Heart left ventricle (tissue), 16 donors: Measurements from ENCODE around the gene CHTF18. TPM values are rescaled to one million over a fixed set of nuclear protein-coding genes. Genes with fewer than 3 reads are reported as not detected.

Experiments
- ATAC-seq, 4 donors: fragments of 200-7000 bp; cut with Tn5 transposase; one replicate each; pipeline ENCODE4 v1.9.1; 2020 to 2022; ENCODE audit warnings: moderate library complexity in 4 of 4, mild to moderate bottlenecking in 3 of 4, moderate number of reproducible peaks in 1 of 4
- DNase-seq, 5 donors: peaks; one replicate each; pipeline ENCODE4 v3.0.0-alpha.2; 2020
- H3K27ac ChIP-seq, 12 donors: fragments of 200-600 bp; sonication (generic) in 4 of 12; one replicate each; pipeline versions ENCODE4 v1.5.0 to v1.8.0; 2016 to 2022; ENCODE audit warnings: mild to moderate bottlenecking in 2 of 12
- H3K27me3 ChIP-seq, 9 donors: fragments of 200-600 bp; sonication (generic) in 2 of 9; one replicate each; pipeline versions ENCODE4 v1.5.1 to v1.8.0; 2016 to 2022; ENCODE audit warnings: mild to moderate bottlenecking in 3 of 9
- H3K36me3 ChIP-seq, 9 donors: fragments of 200-600 bp; sonication (generic) in 2 of 9; one replicate each; pipeline versions ENCODE4 v1.5.0 to v1.8.0; 2018 to 2022; ENCODE audit warnings: mild to moderate bottlenecking in 2 of 9
- H3K4me1 ChIP-seq, 12 donors: fragments of 200-600 bp; sonication (generic) in 4 of 12; one replicate each; pipeline versions ENCODE4 v1.5.0 to v1.8.0; 2016 to 2022; ENCODE audit warnings: mild to moderate bottlenecking in 3 of 12
- H3K4me3 ChIP-seq, 12 donors: fragments of 200-600 bp; sonication (generic) in 4 of 12; one replicate each; pipeline versions ENCODE4 v1.5.0 to v1.8.0; 2017 to 2022; ENCODE audit warnings: mild to moderate bottlenecking in 9 of 12, moderate library complexity in 4 of 12
- H3K9me3 ChIP-seq, 12 donors: fragments of 200-600 bp; sonication (generic) in 4 of 12; one replicate each; pipeline versions ENCODE4 v1.5.0 to v1.8.0; 2016 to 2022; ENCODE audit warnings: mild to moderate bottlenecking in 1 of 12
- POLR2A ChIP-seq, 2 donors: fragments of 450-650 bp; IDR thresholded peaks; one replicate each; pipeline ENCODE4 v1.6.1; 2017; ENCODE audit warnings: antibody characterized with exemption in 2 of 2, mild to moderate bottlenecking in 2 of 2, moderate library complexity in 2 of 2
- WGBS, 4 donors: extraction: QIAGEN DNeasy Blood & Tissue Kit in 2 of 4; methylation state at CpG; one replicate each; pipeline versions ENCODE4 v1.1.5 to v1.1.7; 2013 to 2018; 5-methylcytosine and 5-hydroxymethylcytosine counted together
- intact Hi-C, 10 donors: fragments of 100-400 bp; cut with DNase I; formaldehyde crosslinking; loops; one replicate each; pipeline versions ENCODE4 v1.11.1 to v1.14.2; 2022
- microRNA counts, 2 donors: library from miRNA; unstranded; fragments of <30 nt; microRNA quantifications; one replicate each; lab custom pipeline; 2016
- microRNA-seq, 4 donors: library from miRNA; unstranded; fragments of <30 nt; microRNA quantifications; one replicate each; pipeline versions ENCODE4 to v1.2.0, GENCODE V29; 2017 to 2020
- polyA plus RNA-seq, 2 donors: library from polyadenylated mRNA; stranded (reverse); fragments of 200-250 nt; gene quantifications; one replicate each; pipeline ENCODE4 v1.2.3, GENCODE V29; 2013
- total RNA-seq, 9 donors: library from RNA; depleted of rRNA in 2 of 9; stranded (reverse); fragments of >200 nt in 2 of 9; fragmentation: NEBNext Ultra II Directional in 3 of 9; extraction: Animal tissue kit (Norgen Biotek cat#: 25700) in 3 of 9; gene quantifications; one replicate each; pipeline versions ENCODE4 v1.1.0 to v1.2.4, GENCODE V29; 2016 to 2023
- TF ChIP-seq, protein P1 (sequence below), 12 donors: fragments of 200-600 bp; sonication (generic) in 4 of 12; IDR thresholded peaks; one replicate each; pipeline versions ENCODE4 v1.5.0 to v1.8.0; 2018 to 2022; ENCODE audit warnings: antibody characterized with exemption in 12 of 12, mild to moderate bottlenecking in 5 of 12
- donor health status: ischemic (EF 13 %, LVEDD 7.1; RV severe dilation, severe dysfunction).
- donor health status: healthy with polysubstance abuse.
- donor health status: DM: no; HTN: yes; CAD: no.
- donor health status: DM: no; HTN: no; CAD: no.
- donor health status: ischemic (EF 25% LVEDD 6.9; RV normal size, moderate dysfunction).
- donor health status: ischemic (EF 25% LVEDD 5.7; RV mildly dilated, moderate dysfunction).
- donor health status: healthy.
- donor health status: DM: yes; HTN: yes; CAD: no.
- donor health status: ischemic (EF 35%, LVEDD 5.7; RV mildly dilated, moderate dysfunction).
- donor health status: nonischemic (EF 11% LVEDD 7.7; RV severe dilation, severe dysfunction).
- donor health status: DM: yes; HTN: yes; CAD: no.
- donor health status: PGD.
- donor health status: ischemic (EF 29% LVEDD 5.4; RV normal size, mild dysfunction).
- donor health status: nonischemic (EF 23%, LVEDD 6.1; RV moderate dilation, normal function).

Gene CHTF18
- total and polyA plus RNA-seq, 11 donors, result 0.83 to 15.0 (median 3.9) TPM

DNA sequence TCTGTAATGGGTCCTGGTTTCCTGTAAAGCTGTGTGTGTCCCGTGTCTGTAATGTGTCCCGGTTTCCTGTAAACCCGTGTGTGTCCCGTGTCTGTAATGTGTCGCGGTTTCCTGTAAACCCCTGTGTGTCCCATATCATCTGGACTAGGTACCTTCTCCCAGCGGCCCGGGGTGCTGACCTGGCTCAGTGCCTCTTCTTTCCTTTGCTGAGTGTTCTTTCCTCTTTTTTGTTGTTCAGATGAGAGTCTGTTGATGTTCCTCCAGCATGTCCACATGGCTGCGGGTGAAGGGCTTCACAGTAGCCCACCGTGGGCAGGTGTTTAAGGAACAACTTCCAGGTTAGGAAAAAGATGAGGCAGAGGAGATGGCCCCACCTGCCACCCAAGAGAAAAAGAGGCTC is 58.7 kb downstream of the CHTF18 start:
- intact Hi-C loops, result no loop called here
- Histone ChIP-seq H3K27ac (no peak overlapping the region), H3K4me3 (no peak overlapping the region), H3K4me1 (no peaks in the 10 kb centered on the region), H3K36me3 (no peaks in the 10 kb centered on the region), H3K9me3 (peaks cover 0 to 3% (median 0%) of the 10 kb centered on the region in 12 donors), H3K27me3 (peaks cover 0 to 10% (median 0%) of the 10 kb centered on the region in 9 donors)
- WGBS, 4 donors, result 89 to 99% (median 91%) methylated on average over 10 of the region's 10 CpGs
- no peak for TF ChIP-seq POLR2A (IDR thresholded peaks at IDR 0.05)
- TF ChIP-seq, protein P1, sequence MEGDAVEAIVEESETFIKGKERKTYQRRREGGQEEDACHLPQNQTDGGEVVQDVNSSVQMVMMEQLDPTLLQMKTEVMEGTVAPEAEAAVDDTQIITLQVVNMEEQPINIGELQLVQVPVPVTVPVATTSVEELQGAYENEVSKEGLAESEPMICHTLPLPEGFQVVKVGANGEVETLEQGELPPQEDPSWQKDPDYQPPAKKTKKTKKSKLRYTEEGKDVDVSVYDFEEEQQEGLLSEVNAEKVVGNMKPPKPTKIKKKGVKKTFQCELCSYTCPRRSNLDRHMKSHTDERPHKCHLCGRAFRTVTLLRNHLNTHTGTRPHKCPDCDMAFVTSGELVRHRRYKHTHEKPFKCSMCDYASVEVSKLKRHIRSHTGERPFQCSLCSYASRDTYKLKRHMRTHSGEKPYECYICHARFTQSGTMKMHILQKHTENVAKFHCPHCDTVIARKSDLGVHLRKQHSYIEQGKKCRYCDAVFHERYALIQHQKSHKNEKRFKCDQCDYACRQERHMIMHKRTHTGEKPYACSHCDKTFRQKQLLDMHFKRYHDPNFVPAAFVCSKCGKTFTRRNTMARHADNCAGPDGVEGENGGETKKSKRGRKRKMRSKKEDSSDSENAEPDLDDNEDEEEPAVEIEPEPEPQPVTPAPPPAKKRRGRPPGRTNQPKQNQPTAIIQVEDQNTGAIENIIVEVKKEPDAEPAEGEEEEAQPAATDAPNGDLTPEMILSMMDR (IDR thresholded peaks at IDR 0.05), result no peak
- peak in 1 of 5 donors; percentile 5 for DNase-seq
- no peak for ATAC-seq

MicroRNAs encoded within 50 kb of the gene (microRNA counts, 767-probe panel; counts per million panel counts)
- 1,458 to 1,569 counts per million in 2 donors for microRNA hsa-miR-662 (lab: Ali Mortazavi, UCI)

Small RNA genes lying within 50 kb of the gene (microRNA-seq; reads per million reads assigned to microRNA genes)
- gene MIR662, result 0 reads per million in 4 donors

Other genes starting within 250 kb of the CHTF18 start
- not detected for gene PRR35, start 228.2 kb upstream of the CHTF18 start, total RNA-seq
- not detected for gene PRR35, start 228.2 kb upstream of the CHTF18 start, polyA plus RNA-seq
- under 1 TPM in 8 of 9 donors, not detected in 1; 0.23 to 0.86 (median 0.56) TPM for gene NHLRC4, start 221.6 kb upstream of the CHTF18 start, total RNA-seq
- under 1 TPM; 0.46 to 0.50 TPM for gene NHLRC4, start 221.6 kb upstream of the CHTF18 start, polyA plus RNA-seq
- 10 to 100 TPM; 16.4 to 39.5 (median 22.0) TPM for gene PIGQ, start 218.7 kb upstream of the CHTF18 start, total RNA-seq
- gene PIGQ, start 218.7 kb upstream of the CHTF18 start, polyA plus RNA-seq, result 10 to 100 TPM; 21.8 to 35.8 TPM
- gene RAB40C, start 198.6 kb upstream of the CHTF18 start, total RNA-seq, result 10 to 100 TPM; 10.2 to 17.8 (median 12.6) TPM
- 10 to 100 TPM; 15.2 to 22.0 TPM for gene RAB40C, start 198.6 kb upstream of the CHTF18 start, polyA plus RNA-seq
- gene WFIKKN1, start 157.6 kb upstream of the CHTF18 start, total RNA-seq, result 1 to 10 TPM in 1 of 9 donors, under 1 TPM in 8; 0.15 to 1.1 (median 0.25) TPM
- gene WFIKKN1, start 157.6 kb upstream of the CHTF18 start, polyA plus RNA-seq, result under 1 TPM; 0.30 to 0.51 TPM
- 100 to 1,000 TPM in 2 of 9 donors, 10 to 100 TPM in 7; 39.6 to 187 (median 44.7) TPM for gene METTL26, start 152.3 kb upstream of the CHTF18 start, total RNA-seq
- 100 to 1,000 TPM; 101 to 165 TPM for gene METTL26, start 152.3 kb upstream of the CHTF18 start, polyA plus RNA-seq
- gene MCRIP2, start 146.8 kb upstream of the CHTF18 start, total RNA-seq, result 100 to 1,000 TPM in 4 of 9 donors, 10 to 100 TPM in 5; 52.3 to 219 (median 89.5) TPM
- gene MCRIP2, start 146.8 kb upstream of the CHTF18 start, polyA plus RNA-seq, result 100 to 1,000 TPM in 1 of 2 donors, 10 to 100 TPM in 1; 97.0 to 321 TPM
- 10 to 100 TPM in 2 of 9 donors, 1 to 10 TPM in 7; 3.7 to 17.4 (median 8.6) TPM for gene WDR90, start 139.3 kb upstream of the CHTF18 start, total RNA-seq
- gene WDR90, start 139.3 kb upstream of the CHTF18 start, polyA plus RNA-seq, result 10 to 100 TPM in 1 of 2 donors, 1 to 10 TPM in 1; 5.1 to 10.9 TPM
- gene RHOT2, start 120.5 kb upstream of the CHTF18 start, total RNA-seq, result 100 to 1,000 TPM in 1 of 9 donors, 10 to 100 TPM in 8; 33.7 to 102 (median 83.5) TPM
- 100 to 1,000 TPM in 1 of 2 donors, 10 to 100 TPM in 1; 77.2 to 143 TPM for gene RHOT2, start 120.5 kb upstream of the CHTF18 start, polyA plus RNA-seq
- gene RHBDL1, start 112.9 kb upstream of the CHTF18 start, total RNA-seq, result 1 to 10 TPM in 7 of 9 donors, under 1 TPM in 2; 0.72 to 2.7 (median 1.8) TPM
- 1 to 10 TPM in 1 of 2 donors, under 1 TPM in 1; 0.19 to 3.6 TPM for gene RHBDL1, start 112.9 kb upstream of the CHTF18 start, polyA plus RNA-seq
- 100 to 1,000 TPM in 8 of 9 donors, 10 to 100 TPM in 1; 93.7 to 198 (median 116) TPM for gene STUB1, start 108.2 kb upstream of the CHTF18 start, total RNA-seq
- gene STUB1, start 108.2 kb upstream of the CHTF18 start, polyA plus RNA-seq, result 100 to 1,000 TPM; 107 to 159 TPM
- gene JMJD8, start 104.3 kb upstream of the CHTF18 start, total RNA-seq, result 100 to 1,000 TPM in 1 of 9 donors, 10 to 100 TPM in 8; 37.5 to 103 (median 44.1) TPM
- 10 to 100 TPM; 36.2 to 66.6 TPM for gene JMJD8, start 104.3 kb upstream of the CHTF18 start, polyA plus RNA-seq
- gene WDR24, start 98.2 kb upstream of the CHTF18 start, total RNA-seq, result 10 to 100 TPM in 4 of 9 donors, 1 to 10 TPM in 5; 7.0 to 16.6 (median 9.2) TPM
- 10 to 100 TPM in 1 of 2 donors, 1 to 10 TPM in 1; 5.6 to 10.5 TPM for gene WDR24, start 98.2 kb upstream of the CHTF18 start, polyA plus RNA-seq
- gene FBXL16, start 82.8 kb upstream of the CHTF18 start, total RNA-seq, result under 1 TPM in 3 of 9 donors, not detected in 6; 0.59 to 1.00 (median 0.60) TPM
- gene FBXL16, start 82.8 kb upstream of the CHTF18 start, polyA plus RNA-seq, result under 1 TPM; 0.03 to 0.11 TPM
- gene METRN, start 73.5 kb upstream of the CHTF18 start, total RNA-seq, result 10 to 100 TPM; 50.5 to 79.4 (median 60.7) TPM
- gene METRN, start 73.5 kb upstream of the CHTF18 start, polyA plus RNA-seq, result 10 to 100 TPM; 31.2 to 69.0 TPM
- 10 to 100 TPM; 30.2 to 48.6 (median 36.0) TPM for gene ANTKMT, start 67.5 kb upstream of the CHTF18 start, total RNA-seq
- gene ANTKMT, start 67.5 kb upstream of the CHTF18 start, polyA plus RNA-seq, result 10 to 100 TPM; 22.9 to 42.4 TPM
- 1 to 10 TPM in 1 of 9 donors, under 1 TPM in 5, not detected in 3; 0.35 to 1.3 (median 0.54) TPM for gene CCDC78, start 62.2 kb upstream of the CHTF18 start, total RNA-seq
- 1 to 10 TPM in 1 of 2 donors, under 1 TPM in 1; 0.60 to 1.3 TPM for gene CCDC78, start 62.2 kb upstream of the CHTF18 start, polyA plus RNA-seq
- gene HAGHL, start 61.5 kb upstream of the CHTF18 start, total RNA-seq, result 10 to 100 TPM in 7 of 9 donors, 1 to 10 TPM in 2; 5.0 to 16.4 (median 11.9) TPM
- 10 to 100 TPM; 11.3 to 44.2 TPM for gene HAGHL, start 61.5 kb upstream of the CHTF18 start, polyA plus RNA-seq
- 10 to 100 TPM; 21.4 to 33.1 (median 26.8) TPM for gene CIAO3, start 47.6 kb upstream of the CHTF18 start, total RNA-seq
- 10 to 100 TPM; 36.0 to 41.5 TPM for gene CIAO3, start 47.6 kb upstream of the CHTF18 start, polyA plus RNA-seq
- gene MSLN, start 27.9 kb upstream of the CHTF18 start, total RNA-seq, result 10 to 100 TPM in 1 of 9 donors, under 1 TPM in 2, not detected in 6; 0.48 to 82.2 (median 0.50) TPM
- gene MSLN, start 27.9 kb upstream of the CHTF18 start, polyA plus RNA-seq, result not detected
- 10 to 100 TPM in 4 of 9 donors, 1 to 10 TPM in 5; 7.1 to 19.4 (median 9.9) TPM for gene RPUSD1, start 239 bp upstream of the CHTF18 start, total RNA-seq
- gene RPUSD1, start 239 bp upstream of the CHTF18 start, polyA plus RNA-seq, result 10 to 100 TPM; 12.5 to 25.7 TPM
- gene GNG13, start 12.1 kb downstream of the CHTF18 start, total RNA-seq, result not detected
- not detected for gene GNG13, start 12.1 kb downstream of the CHTF18 start, polyA plus RNA-seq
- 10 to 100 TPM in 3 of 9 donors, 1 to 10 TPM in 6; 4.3 to 19.2 (median 7.4) TPM for gene LMF1, start 182.4 kb downstream of the CHTF18 start, total RNA-seq
- gene LMF1, start 182.4 kb downstream of the CHTF18 start, polyA plus RNA-seq, result 1 to 10 TPM; 5.3 to 6.1 TPM
- 1 to 10 TPM in 2 of 9 donors, under 1 TPM in 7; 0.44 to 1.3 (median 0.81) TPM for gene SOX8, start 193.2 kb downstream of the CHTF18 start, total RNA-seq
- under 1 TPM; 0.50 to 0.65 TPM for gene SOX8, start 193.2 kb downstream of the CHTF18 start, polyA plus RNA-seq